RWPE2 (cell line): Measurements from ENCODE around the gene KLF12.

Source experiments
- ATAC-seq: fragments of 200-7000 bp; cut with Tn5 transposase; 3 replicates; pipeline ENCODE4 v1.9.1; 2021; ENCODE audit warnings: low read depth
- DNase-seq: peaks from one replicate; pipeline ENCODE4 v3.0.0-alpha.2; 2020; ENCODE audit warnings: low spot score
- H3K27ac ChIP-seq: fragments of 450-650 bp; 2 replicates; pipeline ENCODE4 v1.5.1; 2017; ENCODE audit warnings: mild to moderate bottlenecking; ENCODE audit not compliant: poor library complexity, severe bottlenecking
- H3K27me3 ChIP-seq: fragments of 250-450 bp; sonication (Bioruptor Pico); 2 replicates; pipeline ENCODE4 v1.5.1; 2021; ENCODE audit warnings: mild to moderate bottlenecking, moderate library complexity; ENCODE audit not compliant: insufficient read depth, poor library complexity, severe bottlenecking
- H3K36me3 ChIP-seq: fragments of 250-450 bp; sonication (Bioruptor Pico); 2 replicates; pipeline ENCODE4 v1.5.1; 2020; ENCODE audit warnings: low read depth, mild to moderate bottlenecking, moderate library complexity
- H3K4me1 ChIP-seq: fragments of 250-450 bp; sonication (Bioruptor Pico); 2 replicates; pipeline ENCODE4 v1.5.1; 2021; ENCODE audit warnings: mild to moderate bottlenecking, moderate library complexity; ENCODE audit not compliant: insufficient read depth, poor library complexity, severe bottlenecking
- H3K4me3 ChIP-seq: fragments of 250-450 bp; sonication (Bioruptor Pico); 2 replicates; pipeline ENCODE4 v1.5.1; 2021; ENCODE audit warnings: mild to moderate bottlenecking, moderate library complexity; ENCODE audit not compliant: severe bottlenecking
- H3K9me3 ChIP-seq: fragments of 250-450 bp; sonication (Bioruptor Pico); 2 replicates; pipeline ENCODE4 v1.5.1; 2021; ENCODE audit warnings: mild to moderate bottlenecking, moderate library complexity; ENCODE audit not compliant: severe bottlenecking
- TF ChIP-seq, protein P1 (sequence below): fragments of 450-650 bp; IDR thresholded peaks from one replicate; pipeline ENCODE4 v1.5.1; 2017; ENCODE audit warnings: mild to moderate bottlenecking, moderate library complexity; ENCODE audit not compliant: poor library complexity, severe bottlenecking

KLF12 gene

DNA sequence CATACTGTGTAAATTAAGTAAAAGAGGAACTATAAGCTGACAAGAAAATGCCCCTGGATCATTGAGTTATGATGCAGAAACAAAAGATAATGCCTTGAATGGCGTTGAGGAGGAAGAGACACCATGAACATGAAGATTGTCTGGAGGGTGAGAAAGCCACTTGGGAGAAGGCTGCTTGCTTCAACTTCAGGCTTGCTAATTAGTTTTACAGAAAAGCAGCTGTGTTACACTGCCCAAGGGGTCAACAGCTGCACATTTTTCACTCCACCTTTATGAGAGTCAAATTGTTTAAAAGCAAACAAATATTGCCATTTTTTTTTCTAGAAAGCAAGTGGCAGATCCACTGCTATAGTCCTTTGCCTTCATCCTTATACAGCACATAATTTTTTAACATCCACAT, 35.5 kb upstream of the KLF12 start:
- Histone ChIP-seq H3K27me3 (no peaks in the 10 kb centered on the region), H3K27ac (no peak overlapping the region), H3K4me1 (no peaks in the 10 kb centered on the region), H3K4me3 (no peak overlapping the region), H3K9me3 (no peaks in the 10 kb centered on the region), H3K36me3 (no peaks in the 10 kb centered on the region)
- ATAC-seq: no peak
- DNase-seq: no peak
- TF ChIP-seq, protein P1, sequence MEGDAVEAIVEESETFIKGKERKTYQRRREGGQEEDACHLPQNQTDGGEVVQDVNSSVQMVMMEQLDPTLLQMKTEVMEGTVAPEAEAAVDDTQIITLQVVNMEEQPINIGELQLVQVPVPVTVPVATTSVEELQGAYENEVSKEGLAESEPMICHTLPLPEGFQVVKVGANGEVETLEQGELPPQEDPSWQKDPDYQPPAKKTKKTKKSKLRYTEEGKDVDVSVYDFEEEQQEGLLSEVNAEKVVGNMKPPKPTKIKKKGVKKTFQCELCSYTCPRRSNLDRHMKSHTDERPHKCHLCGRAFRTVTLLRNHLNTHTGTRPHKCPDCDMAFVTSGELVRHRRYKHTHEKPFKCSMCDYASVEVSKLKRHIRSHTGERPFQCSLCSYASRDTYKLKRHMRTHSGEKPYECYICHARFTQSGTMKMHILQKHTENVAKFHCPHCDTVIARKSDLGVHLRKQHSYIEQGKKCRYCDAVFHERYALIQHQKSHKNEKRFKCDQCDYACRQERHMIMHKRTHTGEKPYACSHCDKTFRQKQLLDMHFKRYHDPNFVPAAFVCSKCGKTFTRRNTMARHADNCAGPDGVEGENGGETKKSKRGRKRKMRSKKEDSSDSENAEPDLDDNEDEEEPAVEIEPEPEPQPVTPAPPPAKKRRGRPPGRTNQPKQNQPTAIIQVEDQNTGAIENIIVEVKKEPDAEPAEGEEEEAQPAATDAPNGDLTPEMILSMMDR: no peak

GRCh38 chr13:74168263-74168675, 34.1 kb upstream of the KLF12 start:
- no peaks in the 10 kb centered on the region for H3K4me1 ChIP-seq
- no peak for ATAC-seq
- H3K27me3 ChIP-seq: no peaks in the 10 kb centered on the region
- H3K36me3 ChIP-seq: no peaks in the 10 kb centered on the region
- no peak overlapping the region for H3K27ac ChIP-seq
- H3K9me3 ChIP-seq: no peaks in the 10 kb centered on the region
- TF ChIP-seq, protein P1: no peak
- H3K4me3 ChIP-seq: no peak overlapping the region
- DNase-seq: no peak

DNA sequence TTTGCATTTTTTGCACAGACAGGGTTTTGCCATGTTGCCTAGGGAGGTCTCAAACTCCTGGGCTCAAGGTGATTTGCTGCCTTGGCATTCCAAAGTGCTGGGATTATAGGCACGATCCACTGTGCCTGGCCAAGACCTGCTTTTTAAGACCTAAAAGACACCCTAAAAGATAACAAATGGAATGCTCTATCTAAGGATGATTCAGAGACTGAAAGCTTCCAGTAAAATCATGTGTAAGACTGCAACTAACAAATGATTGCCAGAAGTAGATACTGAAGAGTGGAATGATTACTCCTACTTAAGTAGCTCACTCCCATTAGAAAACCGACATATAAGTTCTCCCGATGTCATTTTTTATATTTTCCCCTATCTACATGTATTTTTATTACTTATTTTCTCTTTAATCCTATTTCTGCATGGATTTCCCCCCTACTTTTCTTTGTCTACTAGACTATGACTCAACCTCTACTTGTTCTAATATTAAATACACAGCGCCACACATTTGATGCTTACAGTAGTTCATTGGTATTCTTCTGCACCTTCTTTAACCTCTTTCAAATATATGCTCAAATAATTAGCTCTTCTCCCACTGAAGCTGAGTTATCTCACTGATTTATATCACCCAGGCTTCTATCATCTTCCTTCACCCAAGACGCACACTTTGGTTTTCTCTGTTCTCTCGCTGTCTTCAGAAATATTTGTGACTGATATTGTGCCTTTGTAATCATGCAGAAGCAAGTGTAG, 32.2 kb upstream of the KLF12 start:
- H3K27me3 ChIP-seq: no peaks in the 10 kb centered on the region
- no peak overlapping the region for H3K27ac ChIP-seq
- no peaks in the 10 kb centered on the region for H3K36me3 ChIP-seq
- no peaks in the 10 kb centered on the region for H3K4me1 ChIP-seq
- TF ChIP-seq, protein P1: no peak
- no peaks in the 10 kb centered on the region for H3K9me3 ChIP-seq
- ATAC-seq: no peak
- no peak overlapping the region for H3K4me3 ChIP-seq
- no peak for DNase-seq

DNA sequence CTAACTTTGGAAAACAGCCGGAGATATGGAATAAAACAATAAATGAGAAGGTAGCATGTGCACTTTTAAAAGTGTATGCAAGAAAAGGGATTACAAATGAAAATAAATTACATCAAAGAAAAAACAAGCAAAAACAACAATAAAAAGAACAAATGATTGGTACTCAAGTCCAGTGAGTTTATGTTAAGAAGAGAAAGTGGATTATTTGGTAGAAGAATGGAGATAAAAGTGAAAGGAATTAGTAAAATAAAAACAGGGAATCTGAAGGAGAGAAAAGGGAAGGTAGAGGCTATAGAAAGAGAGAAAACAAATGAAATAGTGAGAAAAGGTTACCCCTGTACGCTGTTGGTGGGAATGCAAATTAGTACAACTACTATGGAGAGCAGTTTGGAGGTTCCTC, 28.6 kb upstream of the KLF12 start:
- no peaks in the 10 kb centered on the region for H3K4me1 ChIP-seq
- H3K27ac ChIP-seq: no peak overlapping the region
- no peaks in the 10 kb centered on the region for H3K36me3 ChIP-seq
- no peaks in the 10 kb centered on the region for H3K9me3 ChIP-seq
- no peak for DNase-seq
- no peak for ATAC-seq
- no peak overlapping the region for H3K4me3 ChIP-seq
- TF ChIP-seq, protein P1: no peak
- no peaks in the 10 kb centered on the region for H3K27me3 ChIP-seq

GRCh38 chr13:74162135-74162534, 27.9 kb upstream of the KLF12 start:
- H3K9me3 ChIP-seq: no peaks in the 10 kb centered on the region
- TF ChIP-seq, protein P1: no peak
- ATAC-seq (no peak), DNase-seq (no peak)
- no peaks in the 10 kb centered on the region for H3K4me1 ChIP-seq
- H3K27ac ChIP-seq: no peak overlapping the region
- H3K4me3 ChIP-seq: no peak overlapping the region
- H3K36me3 ChIP-seq: no peaks in the 10 kb centered on the region
- no peaks in the 10 kb centered on the region for H3K27me3 ChIP-seq
